Stomach (tissue), 4 donors: ENCODE measurements around the gene EXOC3L2.

Experiments
- EP300 ChIP-seq: sonication (generic); formaldehyde crosslinking; IDR thresholded peaks from one replicate; pipeline ENCODE4 v1.6.1; 2017; ENCODE audit warnings: antibody characterized with exemption
- POLR2A ChIP-seq, 4 donors: fragments of 450-650 bp; IDR thresholded peaks; one replicate each; pipeline ENCODE4 v1.6.1; 2016; ENCODE audit warnings: antibody characterized with exemption in 4 of 4, control low read depth in 2 of 4, mild to moderate bottlenecking in 1 of 4, moderate library complexity in 1 of 4
- POLR2AphosphoS5 ChIP-seq, 3 donors: sonication (generic); formaldehyde crosslinking; IDR thresholded peaks; one replicate each; pipeline ENCODE4 v1.6.1; 2016; ENCODE audit warnings: antibody characterized with exemption in 3 of 3
- TF ChIP-seq, protein P1 (sequence below), 7 experiments: fragments of 450-650 bp in 4 of 7; fragments of 200-600 bp in 3 of 7; sonication (generic) in 3 of 7; IDR thresholded peaks; one replicate each; pipeline ENCODE4 v1.5.1; 2016 to 2019; ENCODE audit warnings: antibody characterized with exemption in 7 of 7, control low read depth in 2 of 7, mild to moderate bottlenecking in 1 of 7

DNA sequence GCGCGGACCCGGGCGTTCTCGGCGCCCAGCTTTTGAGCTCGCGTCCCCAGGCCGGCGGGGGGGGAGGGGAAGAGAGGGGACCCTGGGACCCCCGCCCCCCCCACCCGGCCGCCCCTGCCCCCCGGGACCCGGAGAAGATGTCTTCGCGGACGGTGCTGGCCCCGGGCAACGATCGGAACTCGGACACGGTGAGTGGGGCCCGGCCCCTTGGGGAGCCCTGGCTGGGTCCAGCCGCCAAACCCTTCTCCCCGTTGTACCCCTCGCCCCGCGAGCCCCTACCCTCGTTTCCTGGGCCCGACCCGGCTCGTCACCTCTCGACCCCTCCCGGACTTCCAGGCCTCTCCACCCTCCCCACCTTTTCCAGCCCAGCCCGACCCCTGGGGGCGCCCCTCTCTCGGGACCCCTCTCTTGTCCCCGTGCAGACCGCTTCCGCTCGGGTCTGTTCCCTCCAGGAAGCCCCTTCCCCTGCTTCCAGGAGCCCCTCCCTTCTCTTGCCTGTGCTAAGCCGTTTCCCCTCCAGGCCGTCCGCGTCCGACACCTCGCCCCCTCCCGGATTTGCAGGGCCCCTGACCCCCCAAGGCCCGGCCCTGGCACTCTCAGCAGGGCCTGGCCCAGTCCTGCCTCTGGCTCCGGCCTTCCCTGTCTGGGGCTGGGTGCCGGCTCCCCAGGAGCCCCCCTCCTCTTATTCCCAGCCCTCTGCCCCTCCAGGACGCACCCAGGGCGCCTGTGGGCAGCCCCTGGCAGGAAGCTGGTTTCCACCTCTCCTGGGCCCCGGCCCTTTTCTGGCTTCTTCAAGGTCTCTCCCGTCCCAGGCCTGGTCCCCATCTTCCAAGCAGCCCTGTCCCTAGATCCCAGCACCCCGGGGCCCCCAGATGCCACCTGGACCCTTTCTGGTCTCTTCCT, 6.5 kb upstream of the EXOC3L2 start:
- TF ChIP-seq, protein P1, sequence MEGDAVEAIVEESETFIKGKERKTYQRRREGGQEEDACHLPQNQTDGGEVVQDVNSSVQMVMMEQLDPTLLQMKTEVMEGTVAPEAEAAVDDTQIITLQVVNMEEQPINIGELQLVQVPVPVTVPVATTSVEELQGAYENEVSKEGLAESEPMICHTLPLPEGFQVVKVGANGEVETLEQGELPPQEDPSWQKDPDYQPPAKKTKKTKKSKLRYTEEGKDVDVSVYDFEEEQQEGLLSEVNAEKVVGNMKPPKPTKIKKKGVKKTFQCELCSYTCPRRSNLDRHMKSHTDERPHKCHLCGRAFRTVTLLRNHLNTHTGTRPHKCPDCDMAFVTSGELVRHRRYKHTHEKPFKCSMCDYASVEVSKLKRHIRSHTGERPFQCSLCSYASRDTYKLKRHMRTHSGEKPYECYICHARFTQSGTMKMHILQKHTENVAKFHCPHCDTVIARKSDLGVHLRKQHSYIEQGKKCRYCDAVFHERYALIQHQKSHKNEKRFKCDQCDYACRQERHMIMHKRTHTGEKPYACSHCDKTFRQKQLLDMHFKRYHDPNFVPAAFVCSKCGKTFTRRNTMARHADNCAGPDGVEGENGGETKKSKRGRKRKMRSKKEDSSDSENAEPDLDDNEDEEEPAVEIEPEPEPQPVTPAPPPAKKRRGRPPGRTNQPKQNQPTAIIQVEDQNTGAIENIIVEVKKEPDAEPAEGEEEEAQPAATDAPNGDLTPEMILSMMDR (IDR thresholded peaks at IDR 0.05), result no peak
- TF ChIP-seq POLR2AphosphoS5 (IDR thresholded peaks at IDR 0.05) (no peak), POLR2A (IDR thresholded peaks at IDR 0.05) (no peak), EP300 (no peak)
